GM12878 (cell line): ENCODE measurements around the gene HLA-DRB1. TPM values are rescaled to one million over a fixed set of nuclear protein-coding genes. Genes with fewer than 3 reads are reported as not detected.

Source experiments
- BMI1 ChIP-seq: fragments of 450-650 bp; IDR thresholded peaks from 2 replicates; pipeline ENCODE4 v1.6.1; 2016; ENCODE audit warnings: mild to moderate bottlenecking, moderate library complexity, borderline replicate concordance
- MTA2 ChIP-seq: fragments of 450-650 bp; IDR thresholded peaks from 2 replicates; pipeline ENCODE4 v1.6.1; 2016; ENCODE audit warnings: low read depth, mild to moderate bottlenecking, moderate library complexity
- NFXL1 ChIP-seq: fragments of 450-650 bp; IDR thresholded peaks from 2 replicates; pipeline ENCODE4 v1.6.1; 2017; ENCODE audit warnings: antibody characterized with exemption, mild to moderate bottlenecking, borderline replicate concordance
- POU2F2 ChIP-seq: IDR thresholded peaks from 3 replicates; pipeline ENCODE4 v1.6.1; 2011; ENCODE audit warnings: low read depth, mild to moderate bottlenecking, low read length, borderline replicate concordance
- RFX5 ChIP-seq: IDR thresholded peaks from 2 replicates; pipeline ENCODE4 v1.6.1; 2011; ENCODE audit warnings: low read depth, low read length, improper control_type of control experiment
- RUNX3 ChIP-seq: IDR thresholded peaks from 2 replicates; pipeline ENCODE4 v1.6.1; 2012; ENCODE audit warnings: low read length, inconsistent platforms
- SIX5 ChIP-seq: IDR thresholded peaks from 2 replicates; pipeline ENCODE4 v1.6.1; 2011; ENCODE audit warnings: mild to moderate bottlenecking, low read depth, low read length, moderate library complexity; ENCODE audit not compliant: severe bottlenecking
- TAF1 ChIP-seq: IDR thresholded peaks from 2 replicates; pipeline ENCODE4 v1.6.1; 2011; ENCODE audit warnings: mild to moderate bottlenecking, low read depth, low read length, borderline replicate concordance
- ZNF217 ChIP-seq: fragments of 450-650 bp; IDR thresholded peaks from 2 replicates; pipeline ENCODE4 v1.6.1; 2017; ENCODE audit warnings: antibody characterized with exemption, mild to moderate bottlenecking
- ZSCAN29 ChIP-seq: fragments of 450-650 bp; IDR thresholded peaks from 2 replicates; pipeline ENCODE4 v1.6.1; 2017; ENCODE audit warnings: mild to moderate bottlenecking, moderate library complexity
- polyA plus RNA-seq, 11 experiments: library from polyadenylated mRNA; depleted of rRNA in 4 of 11; unstranded in 6 of 11; stranded (reverse) in 5 of 11; fragments of >200 nt; fragmentation: Nextera tagmentation in 4 of 11; fragmentation: Illumina TruSeq in 1 of 11; extraction: Ambion mirVana in 4 of 11; extraction: Trizol in 1 of 11; gene quantifications; 1 replicate in 1 of 11; 2 replicates in 10 of 11; pipeline versions ENCODE4 v1.2.1 to v1.2.3, GENCODE V29; 2011 to 2016; ENCODE audit warnings: inconsistent platforms in 2 of 11, missing spikeins in 2 of 11, low read depth in 1 of 11
- total RNA-seq, 4 experiments: library from RNA; depleted of rRNA in 3 of 4; stranded (reverse); fragments of >200 nt in 3 of 4; fragmentation: Illumina TruSeq in 1 of 4; extraction: Trizol in 1 of 4; gene quantifications; 2 replicates each; pipeline versions ENCODE4 v1.2.1 to v1.2.3, GENCODE V29; 2013 to 2021
- TF ChIP-seq, protein P1 (sequence below): fragments of 450-650 bp; formaldehyde crosslinking; IDR thresholded peaks from 2 replicates; pipeline ENCODE4 v1.5.0; 2022; ENCODE audit warnings: mild to moderate bottlenecking, missing genetic modification characterization
- TF ChIP-seq, protein P2 (sequence below): fragments of 450-650 bp; IDR thresholded peaks from 2 replicates; pipeline ENCODE4 v1.6.1; 2016; ENCODE audit warnings: mild to moderate bottlenecking

Gene HLA-DRB1
- total and polyA plus RNA-seq, 10 of the 15 experiments (the other 5 are each of a cell fraction or from before 2014, with no cell fraction given): 312 to 1,082 (median 604) TPM

DNA sequence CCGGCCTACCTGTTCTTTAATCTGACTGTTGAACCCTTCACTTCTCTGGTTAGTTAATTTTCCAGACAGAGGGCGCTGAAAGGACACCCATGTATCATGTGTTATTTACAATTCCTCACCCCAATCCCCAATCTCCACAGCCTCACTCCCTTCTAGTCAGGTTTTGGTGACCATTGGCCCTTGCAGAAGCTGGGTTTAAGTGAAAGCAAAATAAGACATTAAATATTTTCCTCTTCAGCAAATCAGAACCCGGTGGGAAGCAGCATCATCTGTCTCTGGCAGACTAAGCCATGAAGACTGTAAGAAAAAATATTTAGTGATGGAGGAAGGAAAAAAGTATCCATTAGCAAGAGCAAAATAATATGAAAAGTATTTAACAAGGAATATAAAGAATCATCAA lies 38.2 kb upstream of the HLA-DRB1 start (continued):
- TF ChIP-seq POU2F2: no peak
- TF ChIP-seq MTA2: no peak
- TF ChIP-seq ZNF217: no peak
- no peak for TF ChIP-seq NFXL1
- TF ChIP-seq, protein P1, sequence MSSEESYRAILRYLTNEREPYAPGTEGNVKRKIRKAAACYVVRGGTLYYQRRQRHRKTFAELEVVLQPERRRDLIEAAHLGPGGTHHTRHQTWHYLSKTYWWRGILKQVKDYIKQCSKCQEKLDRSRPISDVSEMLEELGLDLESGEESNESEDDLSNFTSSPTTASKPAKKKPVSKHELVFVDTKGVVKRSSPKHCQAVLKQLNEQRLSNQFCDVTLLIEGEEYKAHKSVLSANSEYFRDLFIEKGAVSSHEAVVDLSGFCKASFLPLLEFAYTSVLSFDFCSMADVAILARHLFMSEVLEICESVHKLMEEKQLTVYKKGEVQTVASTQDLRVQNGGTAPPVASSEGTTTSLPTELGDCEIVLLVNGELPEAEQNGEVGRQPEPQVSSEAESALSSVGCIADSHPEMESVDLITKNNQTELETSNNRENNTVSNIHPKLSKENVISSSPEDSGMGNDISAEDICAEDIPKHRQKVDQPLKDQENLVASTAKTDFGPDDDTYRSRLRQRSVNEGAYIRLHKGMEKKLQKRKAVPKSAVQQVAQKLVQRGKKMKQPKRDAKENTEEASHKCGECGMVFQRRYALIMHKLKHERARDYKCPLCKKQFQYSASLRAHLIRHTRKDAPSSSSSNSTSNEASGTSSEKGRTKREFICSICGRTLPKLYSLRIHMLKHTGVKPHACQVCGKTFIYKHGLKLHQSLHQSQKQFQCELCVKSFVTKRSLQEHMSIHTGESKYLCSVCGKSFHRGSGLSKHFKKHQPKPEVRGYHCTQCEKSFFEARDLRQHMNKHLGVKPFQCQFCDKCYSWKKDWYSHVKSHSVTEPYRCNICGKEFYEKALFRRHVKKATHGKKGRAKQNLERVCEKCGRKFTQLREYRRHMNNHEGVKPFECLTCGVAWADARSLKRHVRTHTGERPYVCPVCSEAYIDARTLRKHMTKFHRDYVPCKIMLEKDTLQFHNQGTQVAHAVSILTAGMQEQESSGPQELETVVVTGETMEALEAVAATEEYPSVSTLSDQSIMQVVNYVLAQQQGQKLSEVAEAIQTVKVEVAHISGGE (CRISPR knock-in tag): no peak
- no peak for TF ChIP-seq BMI1
- 0 out of 2 replicates have a peak, but pooled peaks have one; percentile 24 for TF ChIP-seq RUNX3
- TF ChIP-seq, protein P2, sequence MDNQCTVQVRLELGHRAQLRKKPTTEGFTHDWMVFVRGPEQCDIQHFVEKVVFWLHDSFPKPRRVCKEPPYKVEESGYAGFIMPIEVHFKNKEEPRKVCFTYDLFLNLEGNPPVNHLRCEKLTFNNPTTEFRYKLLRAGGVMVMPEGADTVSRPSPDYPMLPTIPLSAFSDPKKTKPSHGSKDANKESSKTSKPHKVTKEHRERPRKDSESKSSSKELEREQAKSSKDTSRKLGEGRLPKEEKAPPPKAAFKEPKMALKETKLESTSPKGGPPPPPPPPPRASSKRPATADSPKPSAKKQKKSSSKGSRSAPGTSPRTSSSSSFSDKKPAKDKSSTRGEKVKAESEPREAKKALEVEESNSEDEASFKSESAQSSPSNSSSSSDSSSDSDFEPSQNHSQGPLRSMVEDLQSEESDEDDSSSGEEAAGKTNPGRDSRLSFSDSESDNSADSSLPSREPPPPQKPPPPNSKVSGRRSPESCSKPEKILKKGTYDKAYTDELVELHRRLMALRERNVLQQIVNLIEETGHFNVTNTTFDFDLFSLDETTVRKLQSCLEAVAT: no peak
- TF ChIP-seq SIX5: no peak
- TF ChIP-seq TAF1: peak; percentile 33; the same call in 1 of the 2 replicates
- TF ChIP-seq ZSCAN29: no peak
- TF ChIP-seq RFX5: peak; percentile 93
